HG03457 (cell line): ENCODE results near the gene IMPA2.
"Not testable (repeated sequence)": the region's sequence is repeated elsewhere in the genome, so short reads cannot be mapped to it uniquely, and the experiment has no call there.

Source experiments
- ATAC-seq: cut with Tn5 transposase; IDR thresholded peaks from one replicate; pipeline ENCODE4 v1.9.1; 2021; ENCODE audit warnings: moderate number of reproducible peaks; ENCODE audit not compliant: unreplicated experiment

The IMPA2 gene

GRCh38 chr18:11962597-11962996 lies 18.7 kb upstream of the IMPA2 start:
- ATAC-seq, result no peak

- no peak for ATAC-seq
Observed at GRCh38 chr18:11963991-11964484, 17.3 kb upstream of the IMPA2 start.

- ATAC-seq, result no peak
Observed at GRCh38 chr18:11969904-11970835, 11.1 kb upstream of the IMPA2 start.

- ATAC-seq, result not testable (repeated sequence)
Observed at GRCh38 chr18:11970836-11971226, 10.5 kb upstream of the IMPA2 start.

- no peak for ATAC-seq
Observed at GRCh38 chr18:11972371-11973174, 8.7 kb upstream of the IMPA2 start.

- no peak for ATAC-seq
Observed at GRCh38 chr18:11974741-11975325, 6.5 kb upstream of the IMPA2 start.

GRCh38 chr18:11975723-11976122 lies 5.6 kb upstream of the IMPA2 start:
- ATAC-seq, result no peak

GRCh38 chr18:11976315-11977152 lies 4.8 kb upstream of the IMPA2 start:
- no peak for ATAC-seq

GRCh38 chr18:11977153-11977466 lies 4.2 kb upstream of the IMPA2 start:
- ATAC-seq, result no peak

GRCh38 chr18:11978956-11979355 lies 2.4 kb upstream of the IMPA2 start:
- no peak for ATAC-seq

- no peak for ATAC-seq
Observed at GRCh38 chr18:11980163-11980493, 1.2 kb upstream of the IMPA2 start.

- peak; percentile 84 for ATAC-seq
Observed at GRCh38 chr18:11980494-11981191, 664 bp upstream of the IMPA2 start.

- ATAC-seq, result peak; percentile 24
Observed at GRCh38 chr18:11981543-11982366, 448 bp downstream of the IMPA2 start.

- ATAC-seq, result no peak
Observed at GRCh38 chr18:11982981-11983380, 1.7 kb downstream of the IMPA2 start.

- no peak for ATAC-seq
Observed at GRCh38 chr18:11983592-11983991, 2.3 kb downstream of the IMPA2 start.

- no peak for ATAC-seq
Observed at GRCh38 chr18:11984091-11984490, 2.8 kb downstream of the IMPA2 start.

- ATAC-seq, result no peak
Observed at GRCh38 chr18:11985586-11985985, 4.3 kb downstream of the IMPA2 start.

- ATAC-seq, result no peak
Observed at GRCh38 chr18:11986061-11986460, 4.8 kb downstream of the IMPA2 start.

GRCh38 chr18:11987527-11987926 lies 6.2 kb downstream of the IMPA2 start:
- ATAC-seq, result no peak
